ENCODE results near the gene DUOXA1.
A peak's percentile ranks its signal among the peaks of the same experiment; 100 is the strongest.

DUOXA1 gene

GRCh38 chr15:45129651-45130129, at the start of gene DUOXA1, which contains the start of gene DUOX1:
Gene DUOXA1, minus strand, starts transcription at chr15:45129879. Its CDS starts 6,865 bp downstream, at chr15:45123014.
Gene DUOX1, plus strand, starts transcription at chr15:45129994. Its CDS starts 1,973 bp downstream, at chr15:45131967.
- DNase-seq = no peak

DNA sequence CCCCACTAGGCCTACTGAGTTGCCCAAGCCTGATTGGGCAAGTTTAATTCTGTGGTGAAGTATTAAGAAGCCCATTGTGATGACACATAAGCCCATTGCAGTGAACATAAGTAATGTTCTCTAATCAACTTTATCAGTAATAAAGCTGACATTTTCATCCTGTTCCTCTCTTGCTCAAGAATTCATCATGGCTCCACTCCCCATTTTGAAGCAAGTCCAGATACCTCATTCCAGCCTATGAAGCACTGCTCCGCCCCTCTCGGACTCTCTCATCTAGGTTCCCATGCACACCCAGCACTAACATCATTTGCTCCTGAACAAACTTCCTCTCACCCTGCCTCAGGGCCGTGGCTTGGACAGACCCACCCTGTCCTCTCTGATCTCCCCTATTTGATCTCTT, 47.6 kb upstream of the DUOXA1 start:
- DNase-seq = no peak

DNA sequence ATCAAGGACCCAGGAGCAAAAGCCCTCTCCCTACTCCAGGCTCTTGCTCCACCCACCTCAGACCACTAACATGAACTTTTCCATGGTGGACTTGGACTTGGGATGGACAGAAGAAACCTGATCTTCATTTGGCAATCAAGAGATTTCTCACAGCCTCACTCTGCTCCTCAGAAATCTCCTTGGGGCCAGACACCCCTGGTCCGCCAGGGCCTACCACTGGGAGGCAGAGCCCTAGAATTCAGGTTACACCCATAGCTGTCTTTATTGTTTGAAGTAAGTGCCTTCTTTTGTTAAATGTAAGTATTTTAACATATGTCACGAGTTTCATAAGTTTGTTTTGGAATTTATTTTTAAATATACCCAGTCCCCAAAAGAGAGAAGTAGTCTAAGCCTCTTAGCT, 44.9 kb upstream of the DUOXA1 start:
- DNase-seq = no peak

DNA sequence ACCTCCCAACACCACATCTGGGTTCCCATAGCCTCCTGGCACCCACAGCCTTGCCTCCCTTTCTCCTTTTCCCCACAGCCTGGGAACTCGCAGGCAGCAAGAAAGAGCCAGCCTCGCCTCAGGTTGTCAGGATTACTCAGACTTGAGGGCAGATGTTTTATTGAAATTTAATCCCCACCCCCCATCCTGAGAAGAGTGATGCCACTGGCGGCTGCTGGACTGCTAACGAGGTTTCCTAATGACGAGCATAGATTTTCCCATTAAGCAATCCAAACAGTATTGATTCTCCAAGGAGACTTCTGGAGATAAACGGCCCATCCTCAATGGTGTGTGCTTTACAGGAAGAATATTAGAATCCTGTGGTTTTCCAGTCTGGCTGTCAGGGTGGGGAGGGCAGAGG, 44.4 kb upstream of the DUOXA1 start:
- DNase-seq = no peak

GRCh38 chr15:45171912-45172311, 42.2 kb upstream of the DUOXA1 start:
- DNase-seq = no peak

DNA sequence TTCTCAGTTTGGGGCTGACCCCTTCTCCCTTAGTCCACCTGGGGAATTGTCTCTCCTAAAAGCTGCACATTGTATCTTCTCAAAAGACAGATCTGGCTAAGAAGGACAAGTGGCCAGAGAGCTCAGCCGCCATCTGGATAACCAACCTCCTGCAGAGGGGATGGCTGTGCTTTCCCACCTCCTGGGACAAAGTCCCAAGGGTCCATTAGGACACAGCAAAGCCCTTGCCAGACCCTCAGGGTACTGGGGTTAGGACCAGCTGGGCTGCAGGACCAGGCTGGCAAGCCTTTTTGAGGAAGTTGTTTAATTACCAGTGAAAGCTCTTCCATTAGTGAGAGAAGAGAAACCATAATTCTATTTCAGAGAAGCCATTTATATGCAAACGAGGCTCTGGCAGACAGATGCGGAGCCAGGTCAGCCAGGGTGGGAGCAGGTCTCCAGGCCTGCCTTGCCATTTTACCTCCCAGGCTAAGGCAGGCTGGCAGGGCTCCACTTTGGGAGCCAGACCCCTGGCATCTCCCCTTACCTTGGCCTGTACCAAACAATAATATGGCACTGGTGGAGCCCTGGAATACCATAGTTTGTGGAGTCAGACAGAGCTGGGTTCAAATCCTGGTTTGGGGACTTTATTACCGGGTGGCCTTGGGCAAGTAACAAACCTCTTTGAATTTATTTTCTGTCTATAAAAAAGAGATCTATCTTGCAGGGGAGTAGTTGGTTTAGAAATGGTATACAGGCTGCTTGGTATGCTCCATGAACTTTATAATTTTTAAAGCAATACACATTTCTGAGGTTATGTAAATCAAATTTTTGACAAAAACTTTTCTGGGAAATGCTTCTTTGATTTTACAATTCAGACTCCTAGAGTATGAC, 40.2 kb upstream of the DUOXA1 start:
- DNase-seq = no peak

DNA sequence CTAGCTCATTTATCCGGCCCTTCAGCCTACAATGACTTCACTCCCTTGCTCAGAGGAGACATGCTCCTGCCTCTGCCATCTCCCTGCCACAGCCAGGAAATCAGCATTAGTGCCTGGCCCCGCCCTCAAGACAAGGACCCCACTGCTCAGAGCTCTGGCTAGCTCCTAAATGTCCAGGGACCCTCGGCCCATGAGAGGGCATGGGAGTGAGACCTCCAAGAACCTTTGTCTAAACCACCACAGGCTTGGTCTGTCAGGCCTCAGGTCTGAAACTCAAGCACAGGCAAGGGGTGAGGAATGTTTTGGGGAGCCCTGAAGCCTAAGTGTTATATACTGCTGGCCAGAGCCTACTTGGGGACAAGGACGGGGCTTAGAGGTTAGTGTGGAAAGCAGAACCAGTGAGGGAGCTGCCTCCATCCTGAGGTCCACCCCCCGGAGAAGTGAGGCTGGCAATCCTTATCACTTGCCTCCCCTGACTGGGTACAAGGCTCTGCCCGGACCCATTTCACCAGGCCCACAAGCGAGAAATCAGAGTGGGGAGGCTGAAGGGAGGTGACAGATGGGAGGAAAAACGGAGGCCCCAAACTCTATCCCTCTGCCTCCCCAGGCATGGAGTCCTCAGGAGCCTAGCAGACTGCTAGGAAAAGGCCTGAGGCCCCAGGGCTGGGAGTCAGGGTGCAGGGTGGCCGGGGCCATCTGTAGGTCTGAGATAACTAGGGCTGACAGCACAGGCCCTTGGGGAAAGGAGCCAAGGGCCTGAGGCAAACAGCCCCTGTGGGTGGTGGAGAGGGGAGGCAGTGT, 39.3 kb upstream of the DUOXA1 start:
- DNase-seq = no peak

GRCh38 chr15:45168286-45168685, 38.6 kb upstream of the DUOXA1 start:
- DNase-seq = no peak

DNA sequence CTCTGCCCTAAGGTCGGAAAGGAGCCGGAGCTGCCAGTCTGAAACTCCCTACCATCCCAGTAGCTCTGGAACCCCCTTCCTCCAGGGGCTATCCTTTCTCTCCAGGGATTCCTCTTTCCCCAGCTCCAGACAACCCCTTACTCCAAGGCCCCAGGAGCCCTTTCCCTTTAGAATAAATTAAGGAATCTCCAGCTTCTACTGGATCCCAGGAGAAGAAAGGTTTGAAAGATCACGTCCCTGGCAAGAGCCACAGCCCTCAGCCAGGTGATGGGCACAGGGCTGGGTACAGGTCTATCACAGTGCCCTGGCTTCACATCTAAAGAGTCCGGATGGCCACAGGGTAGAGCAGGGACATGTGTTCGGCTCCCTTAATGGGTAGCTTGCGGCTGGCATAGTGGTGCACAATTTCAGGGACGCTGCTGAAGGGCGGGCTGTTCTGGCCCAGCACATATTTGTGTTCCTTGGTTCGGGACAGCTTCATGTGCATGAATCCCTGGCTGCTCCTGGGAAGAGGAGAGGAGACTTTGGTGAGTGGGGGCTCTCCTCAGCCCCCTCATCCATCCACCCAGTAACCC, 38.0 kb upstream of the DUOXA1 start:
- DNase-seq = no peak

DNA sequence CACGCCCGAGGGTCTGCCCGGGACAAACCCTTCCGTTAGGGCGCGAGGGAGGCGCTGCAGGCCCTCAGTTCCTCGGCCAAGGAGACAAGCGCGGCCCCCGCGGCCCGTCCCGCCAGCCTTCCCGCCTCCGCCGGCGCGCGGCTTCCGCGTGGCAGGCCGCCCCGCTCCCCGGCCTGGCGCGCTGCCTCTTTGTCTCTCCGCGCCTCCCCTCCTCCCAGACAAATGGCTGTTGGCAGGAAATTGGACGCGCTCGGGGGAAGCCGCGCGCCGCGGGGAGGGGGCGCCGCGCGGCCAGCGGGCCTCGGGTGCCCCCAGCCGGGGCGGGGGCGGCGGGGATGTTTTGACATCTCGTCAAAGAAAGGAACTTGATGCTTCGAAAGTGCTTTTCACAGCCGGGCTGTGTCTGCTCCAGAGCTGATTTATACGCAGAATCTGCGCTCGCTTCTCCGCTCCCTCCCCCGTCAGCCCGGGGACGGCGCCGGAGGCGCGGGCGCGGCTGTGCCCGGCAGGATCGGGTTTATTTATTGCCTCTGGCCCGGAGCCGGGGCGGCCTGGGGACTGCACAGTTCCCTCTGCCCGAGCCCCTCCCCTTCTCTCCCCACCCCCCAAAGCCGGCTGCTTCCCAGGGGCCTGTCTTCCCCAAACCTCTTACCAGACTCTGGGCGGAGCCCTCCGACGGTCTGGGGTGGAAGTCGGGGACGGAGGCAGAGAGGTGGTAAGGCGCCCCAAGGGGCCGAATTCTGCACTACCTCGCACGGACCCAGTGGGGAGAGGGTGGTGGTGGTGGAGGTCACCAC, 37.4 kb upstream of the DUOXA1 start:
- DNase-seq = peak; percentile 84 to 86

GRCh38 chr15:45165536-45165935, 35.9 kb upstream of the DUOXA1 start:
- DNase-seq = no peak

GRCh38 chr15:45164914-45165313, 35.2 kb upstream of the DUOXA1 start:
- DNase-seq = no peak

DNA sequence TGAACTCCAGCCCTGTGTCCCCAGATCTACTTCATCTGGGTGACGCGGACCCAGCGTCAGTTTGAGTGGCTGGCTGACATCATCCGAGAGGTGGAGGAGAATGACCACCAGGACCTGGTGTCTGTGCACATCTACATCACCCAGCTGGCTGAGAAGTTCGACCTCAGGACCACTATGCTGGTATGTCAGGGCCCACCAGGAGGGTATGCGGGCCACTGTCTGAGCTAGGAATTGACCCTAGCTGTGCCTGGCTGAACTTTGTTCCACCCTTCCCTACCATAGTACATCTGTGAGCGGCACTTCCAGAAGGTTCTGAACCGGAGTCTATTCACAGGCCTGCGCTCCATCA, 33.8 kb upstream of the DUOXA1 start:
- DNase-seq = no peak

DNA sequence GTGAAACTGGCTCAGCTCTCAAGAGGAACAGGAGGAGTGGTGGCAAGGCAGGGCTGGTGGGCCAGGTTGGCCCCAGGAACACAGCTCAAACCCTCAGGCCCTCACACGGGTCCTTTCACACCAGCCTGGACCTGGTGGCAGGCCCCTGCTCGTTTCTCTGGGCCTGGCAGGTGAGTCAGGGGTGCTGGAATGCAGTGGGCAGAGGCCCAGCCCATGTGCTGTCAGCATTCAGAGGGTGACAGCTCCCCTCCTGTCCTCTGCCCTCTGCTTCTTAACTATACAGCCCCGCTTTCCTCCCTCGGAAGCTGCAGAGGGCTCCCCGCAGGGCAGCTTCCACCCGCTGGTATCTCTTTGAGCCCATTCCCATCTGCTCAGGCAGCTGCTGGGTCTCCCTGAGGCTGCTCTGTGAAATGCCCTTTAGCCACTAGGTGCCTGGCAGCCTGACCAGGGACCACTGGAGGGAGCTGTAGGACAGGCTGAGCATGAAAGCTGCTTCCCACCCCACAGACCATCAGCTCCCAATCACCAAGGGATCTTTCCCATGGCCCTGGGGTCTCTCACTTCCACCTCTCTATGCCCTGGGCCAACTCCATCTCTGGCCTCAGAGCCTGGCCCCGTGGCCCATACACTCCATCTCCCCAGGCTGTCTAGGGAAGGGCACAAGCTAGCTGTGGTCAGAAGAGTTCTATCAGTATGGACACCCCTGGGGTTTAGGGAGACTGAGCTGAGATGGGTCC, 33.3 kb upstream of the DUOXA1 start:
- peak; percentile 50 to 80 for DNase-seq

GRCh38 chr15:45161666-45162065, 32.0 kb upstream of the DUOXA1 start:
- no peak for DNase-seq

GRCh38 chr15:45157974-45158373, 28.3 kb upstream of the DUOXA1 start:
- DNase-seq = peak; percentile 5 to 26

DNA sequence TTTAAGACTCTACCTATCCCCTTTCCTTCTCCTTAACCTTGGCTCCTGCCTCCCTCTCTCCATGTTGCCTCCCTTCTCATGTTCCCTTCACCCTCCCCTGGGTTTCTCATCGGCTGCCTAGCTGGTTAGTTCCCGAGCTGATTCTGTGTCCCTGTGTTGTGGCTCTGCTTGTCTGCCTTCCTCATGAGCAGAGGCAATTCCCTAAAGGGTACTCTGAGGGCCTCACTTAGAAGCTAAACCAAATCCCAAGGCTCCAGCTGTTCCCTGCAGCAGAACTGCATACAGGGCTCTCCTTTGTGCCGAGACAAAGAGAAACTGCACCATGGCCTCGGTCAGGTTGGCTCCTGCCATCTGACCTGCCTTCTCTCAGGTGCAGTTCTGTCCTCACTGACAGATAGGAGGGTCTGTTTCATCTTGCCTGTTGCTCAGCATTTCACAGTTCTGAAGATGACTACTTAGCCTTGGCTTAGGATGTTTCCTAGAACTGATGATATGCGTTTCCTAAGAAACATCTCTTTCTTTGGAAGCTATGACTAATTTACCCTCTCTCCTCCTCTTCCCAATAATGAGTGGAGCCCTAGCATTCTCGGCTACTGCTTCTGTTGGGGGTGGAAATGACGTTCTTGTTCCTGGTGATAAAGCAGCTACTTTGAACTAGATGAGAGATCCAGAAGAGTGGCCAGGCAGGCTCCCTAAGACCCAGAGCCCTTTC, 27.2 kb upstream of the DUOXA1 start:
- no peak for DNase-seq

DNA sequence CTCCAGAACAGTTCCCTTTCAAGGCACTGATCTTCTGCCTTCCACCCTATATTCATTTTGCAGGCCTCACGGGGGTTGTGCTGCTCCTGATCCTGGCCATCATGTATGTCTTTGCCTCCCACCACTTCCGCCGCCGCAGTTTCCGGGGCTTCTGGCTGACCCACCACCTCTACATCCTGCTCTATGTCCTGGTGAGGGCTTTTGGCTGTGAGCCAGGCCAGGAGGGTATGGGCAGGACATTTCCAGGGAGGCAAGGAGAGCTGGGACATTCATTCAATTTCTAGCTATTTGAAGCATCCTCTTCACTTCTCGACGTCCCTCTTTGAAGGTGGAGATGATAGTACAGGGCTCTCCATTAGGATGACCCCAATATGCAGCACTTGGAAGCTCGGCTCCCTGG, 26.1 kb upstream of the DUOXA1 start:
- DNase-seq = no peak

- no peak for DNase-seq
Measured at GRCh38 chr15:45151998-45152828, 22.5 kb upstream of the DUOXA1 start.

- no peak for DNase-seq
Measured at GRCh38 chr15:45150997-45151396, 21.3 kb upstream of the DUOXA1 start.
